ENCODE measurements around the gene SETD2.

Gene SETD2

GRCh38 chr3:47128137-47128536 lies 35.8 kb downstream of the SETD2 start:
- peaks cover 91% of the 10 kb centered on the region for H3K79me2 ChIP-seq (ENCODE audit: control insufficient read depth, low read length)
- H3K4me3 ChIP-seq (ENCODE audit: low read length) = no peak overlapping the region
- H3F3A ChIP-seq (ENCODE audit: control insufficient read depth, insufficient read depth) = peaks cover 7% of the 10 kb centered on the region; the same call in 1 of the 2 replicates
- H3K27ac ChIP-seq (ENCODE audit: low read depth, low read length) = no peak overlapping the region
- TF ChIP-seq CTCF (IDR thresholded peaks at IDR 0.05; ENCODE audit: low read depth, low read length, poor library complexity, severe bottlenecking) (no peak), EZH2phosphoT487 (IDR thresholded peaks at IDR 0.05; ENCODE audit: borderline replicate concordance, low read length) (no peak)
- H3K27me3 ChIP-seq (ENCODE audit: control insufficient read depth, low read length) = no peaks in the 10 kb centered on the region
- H3K9me2 ChIP-seq (replicated peaks; ENCODE audit: control insufficient read depth, low read length) = no peaks in the 10 kb centered on the region
- H4K20me1 ChIP-seq (ENCODE audit: control insufficient read depth, insufficient read depth, low read depth, low read length) = peaks cover 11% of the 10 kb centered on the region; the same call in 1 of the 2 replicates
- no peaks in the 10 kb centered on the region for H3K9me3 ChIP-seq (ENCODE audit: control insufficient read depth, insufficient read depth, low read length)
- H3K4me2 ChIP-seq (ENCODE audit: low read length) = no peak overlapping the region
- peaks cover 37% of the 10 kb centered on the region for H3K36me3 ChIP-seq (ENCODE audit: control insufficient read depth, low read length)
- no peaks in the 10 kb centered on the region for H3K4me1 ChIP-seq (ENCODE audit: control insufficient read depth, low read length)

- no peaks in the 10 kb centered on the region for H3K9me2 ChIP-seq (replicated peaks; ENCODE audit: control insufficient read depth, low read length)
- H3K79me2 ChIP-seq (ENCODE audit: control insufficient read depth, low read length) = peaks cover 71% of the 10 kb centered on the region
- no peak overlapping the region for H3K27ac ChIP-seq (ENCODE audit: low read depth, low read length)
- H3F3A ChIP-seq (ENCODE audit: control insufficient read depth, insufficient read depth) = no peaks in the 10 kb centered on the region
- H3K4me1 ChIP-seq (ENCODE audit: control insufficient read depth, low read length) = no peaks in the 10 kb centered on the region
- H3K27me3 ChIP-seq (ENCODE audit: control insufficient read depth, low read length) = no peaks in the 10 kb centered on the region
- H4K20me1 ChIP-seq (ENCODE audit: control insufficient read depth, insufficient read depth, low read depth, low read length) = peaks cover 2% of the 10 kb centered on the region; the same call in 1 of the 2 replicates
- no peak overlapping the region for H3K4me3 ChIP-seq (ENCODE audit: low read length)
- no peak for TF ChIP-seq EZH2phosphoT487 (IDR thresholded peaks at IDR 0.05; ENCODE audit: borderline replicate concordance, low read length)
- TF ChIP-seq CTCF (IDR thresholded peaks at IDR 0.05; ENCODE audit: low read depth, low read length, poor library complexity, severe bottlenecking) = no peak
- no peaks in the 10 kb centered on the region for H3K9me3 ChIP-seq (ENCODE audit: control insufficient read depth, insufficient read depth, low read length)
- H3K36me3 ChIP-seq (ENCODE audit: control insufficient read depth, low read length) = peaks cover 79% of the 10 kb centered on the region
- no peak overlapping the region for H3K4me2 ChIP-seq (ENCODE audit: low read length)
These were observed 40.1 kb downstream of the SETD2 start for GRCh38 chr3:47123857-47124256.

- peaks cover 2% of the 10 kb centered on the region; the same call in 1 of the 2 replicates for H4K20me1 ChIP-seq (ENCODE audit: control insufficient read depth, insufficient read depth, low read depth, low read length)
- H3K79me2 ChIP-seq (ENCODE audit: control insufficient read depth, low read length) = peaks cover 52% of the 10 kb centered on the region
- H3K27ac ChIP-seq (ENCODE audit: low read depth, low read length) = no peak overlapping the region
- H3K4me1 ChIP-seq (ENCODE audit: control insufficient read depth, low read length) = 0 out of 2 replicates have a peak, but pooled peaks cover 3% of the 10 kb centered on the region
- no peak overlapping the region for H3K4me2 ChIP-seq (ENCODE audit: low read length)
- H3K4me3 ChIP-seq (ENCODE audit: low read length) = no peak overlapping the region
- H3K9me3 ChIP-seq (ENCODE audit: control insufficient read depth, insufficient read depth, low read length) = no peaks in the 10 kb centered on the region
- no peaks in the 10 kb centered on the region for H3F3A ChIP-seq (ENCODE audit: control insufficient read depth, insufficient read depth)
- no peaks in the 10 kb centered on the region for H3K9me2 ChIP-seq (replicated peaks; ENCODE audit: control insufficient read depth, low read length)
- TF ChIP-seq EZH2phosphoT487 (IDR thresholded peaks at IDR 0.05; ENCODE audit: borderline replicate concordance, low read length) (no peak), CTCF (IDR thresholded peaks at IDR 0.05; ENCODE audit: low read depth, low read length, poor library complexity, severe bottlenecking) (no peak)
- peaks cover 89% of the 10 kb centered on the region for H3K36me3 ChIP-seq (ENCODE audit: control insufficient read depth, low read length)
- H3K27me3 ChIP-seq (ENCODE audit: control insufficient read depth, low read length) = no peaks in the 10 kb centered on the region
These were observed 42.5 kb downstream of the SETD2 start for GRCh38 chr3:47121409-47121808.

Measured in DOHH2 (cell line).